Measurements from ENCODE around the gene GALK2. TPM values are rescaled to one million over a fixed set of nuclear protein-coding genes. Genes with fewer than 3 reads are reported as not detected.

The GALK2 gene
- total RNA-seq, 1 experiment from 2014 or later = 13.7 TPM

- Histone ChIP-seq H3K18ac (ENCODE audit: insufficient read length, low read depth, low read length) (no peak overlapping the region), H3K23ac (ENCODE audit: insufficient read length, low read depth, low read length) (no peak overlapping the region), H3T11ph (ENCODE audit: low read length) (no peak overlapping the region), H3K4ac (ENCODE audit: low read depth, low read length) (no peak overlapping the region; the same call in 1 of the 2 replicates), H4K8ac (replicated peaks; ENCODE audit: insufficient read length, low read depth, low read length) (no peak overlapping the region), H2AK5ac (ENCODE audit: insufficient read length, low read length) (no peak overlapping the region), H2BK5ac (ENCODE audit: insufficient read length, low read length) (no peak overlapping the region), H2BK12ac (ENCODE audit: insufficient read length, low read depth, low read length) (no peak overlapping the region), H3K4me1 (ENCODE audit: insufficient read depth, low read length) (peaks cover 4% of the 10 kb centered on the region), H3K27me3 (ENCODE audit: insufficient read depth, low read length) (no peaks in the 10 kb centered on the region), H3K79me2 (ENCODE audit: insufficient read depth, low read length) (no peaks in the 10 kb centered on the region), H2AFZ (ENCODE audit: low read length) (no peak overlapping the region), H3K9me3 (ENCODE audit: control insufficient read depth, low read depth, low read length) (no peaks in the 10 kb centered on the region), H3K14ac (ENCODE audit: insufficient read depth, low read length) (no peak overlapping the region), H3K27ac (ENCODE audit: insufficient read length, low read depth, low read length) (no peak overlapping the region), H2BK20ac (ENCODE audit: low read depth, low read length, poor library complexity, severe bottlenecking) (no peak overlapping the region), H4K5ac (ENCODE audit: insufficient read length, low read depth, low read length) (no peak overlapping the region), H3K56ac (ENCODE audit: insufficient read length, low read depth, low read length) (no peak overlapping the region), H4K20me1 (ENCODE audit: control insufficient read depth, insufficient read depth, insufficient read length) (no peaks in the 10 kb centered on the region), H3K4me2 (ENCODE audit: insufficient read depth, insufficient read length, low read length) (no peak overlapping the region), H4K91ac (ENCODE audit: insufficient read length, low read depth, low read length) (peak overlapping the region; percentile 81), H2BK120ac (ENCODE audit: low read depth, low read length, poor library complexity, severe bottlenecking) (no peak overlapping the region), H3K23me2 (ENCODE audit: insufficient read length, low read depth, low read length, poor library complexity, severe bottlenecking) (no peaks in the 10 kb centered on the region), H2BK15ac (ENCODE audit: low read depth, low read length) (no peak overlapping the region), H3K9ac (ENCODE audit: extremely low read depth, insufficient read length, low read length) (no peak overlapping the region), H3K79me1 (ENCODE audit: insufficient read depth, low read depth, low read length, poor library complexity, severe bottlenecking) (no peaks in the 10 kb centered on the region)
- no peak for DNase-seq
- TF ChIP-seq CTCF (conservative IDR thresholded peaks at IDR 0.05) = no peak
- peaks cover 0 to 27% (median 6%) of the 10 kb centered on the region in 3 experiments; a peak in 6 of 7 replicates for H3K36me3 Mint-ChIP-seq (ENCODE audit: insufficient read depth in 1 of 3, low read depth in 3 of 3)
- H3K4me3 Mint-ChIP-seq = no peak overlapping the region
- H3K4me1 Mint-ChIP-seq = peaks cover 16 to 23% of the 10 kb centered on the region in 2 experiments
- peak overlapping the region in 1 of 3 experiments; percentile 74; a peak in 3 of 7 replicates for H3K27ac Mint-ChIP-seq
- H3K27me3 Mint-ChIP-seq (ENCODE audit: low read depth) = no peaks in the 10 kb centered on the region
- H3K9me3 Mint-ChIP-seq = peaks cover 3 to 7% of the 10 kb centered on the region in 2 experiments; a peak in 4 of 5 replicates
- WGBS (ENCODE audit: extremely low coverage, insufficient read length, low lambda C conversion rate) = no CpG with 5 or more reads among the region's 10 CpGs
Observed at GRCh38 chr15:49339656-49340055, 169.6 kb downstream of the GALK2 start.
